HG02610 (cell line): Measurements from ENCODE around the gene HEXIM1.

ENCODE experiments used
- ATAC-seq: cut with Tn5 transposase; IDR thresholded peaks from one replicate; pipeline ENCODE4 v1.9.1; 2021; ENCODE audit warnings: mild to moderate bottlenecking, moderate library complexity; ENCODE audit not compliant: unreplicated experiment

The HEXIM1 gene, protein sequence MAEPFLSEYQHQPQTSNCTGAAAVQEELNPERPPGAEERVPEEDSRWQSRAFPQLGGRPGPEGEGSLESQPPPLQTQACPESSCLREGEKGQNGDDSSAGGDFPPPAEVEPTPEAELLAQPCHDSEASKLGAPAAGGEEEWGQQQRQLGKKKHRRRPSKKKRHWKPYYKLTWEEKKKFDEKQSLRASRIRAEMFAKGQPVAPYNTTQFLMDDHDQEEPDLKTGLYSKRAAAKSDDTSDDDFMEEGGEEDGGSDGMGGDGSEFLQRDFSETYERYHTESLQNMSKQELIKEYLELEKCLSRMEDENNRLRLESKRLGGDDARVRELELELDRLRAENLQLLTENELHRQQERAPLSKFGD

DNA sequence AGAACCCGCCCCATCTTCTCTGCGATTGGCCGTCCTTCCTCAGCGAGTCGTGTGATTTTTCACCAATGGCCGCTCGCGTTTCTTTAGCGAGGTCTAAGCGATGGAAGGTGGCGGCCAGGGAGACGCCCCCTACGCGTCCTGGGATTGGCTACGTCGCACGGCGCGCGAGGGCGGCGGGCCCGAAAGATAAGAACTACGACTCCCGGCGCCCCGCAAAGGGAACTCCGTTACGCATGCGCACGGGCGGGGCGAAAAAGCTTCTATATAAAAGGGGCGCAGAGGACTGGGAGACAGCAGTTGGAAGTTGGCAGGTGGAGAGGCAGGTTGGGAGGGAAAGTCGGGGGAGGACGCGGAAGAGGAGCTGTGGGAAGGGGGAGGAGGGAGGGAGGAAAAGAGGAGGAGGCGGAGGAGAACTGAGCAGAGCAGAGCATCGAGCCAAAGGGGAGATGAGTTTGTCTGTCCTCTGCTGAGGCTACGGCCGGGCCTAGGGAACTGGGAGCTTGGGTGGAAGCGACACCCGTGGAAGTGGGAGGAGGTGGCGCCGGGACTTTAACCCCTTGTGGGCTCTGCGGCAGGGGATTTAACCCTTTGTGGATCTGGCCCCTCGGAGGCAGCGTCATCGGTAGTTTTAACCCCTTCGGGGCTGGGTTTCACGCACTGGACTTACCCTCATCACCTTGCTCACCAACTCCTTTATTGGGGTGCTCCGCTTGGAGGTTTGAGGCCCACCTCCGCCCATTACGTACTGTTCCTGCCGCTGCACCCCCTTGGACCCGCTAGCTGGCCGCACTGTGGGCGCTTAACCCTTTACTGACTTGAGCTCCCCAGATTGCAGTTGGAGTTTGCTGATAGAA, at the start of gene HEXIM1:
Gene HEXIM1 (plus strand): TSS at position 293 of the 854 bp plus-strand sequence. CDS start 716 bp downstream, outside the sequence.
- ATAC-seq, result peak; percentile 72

DNA sequence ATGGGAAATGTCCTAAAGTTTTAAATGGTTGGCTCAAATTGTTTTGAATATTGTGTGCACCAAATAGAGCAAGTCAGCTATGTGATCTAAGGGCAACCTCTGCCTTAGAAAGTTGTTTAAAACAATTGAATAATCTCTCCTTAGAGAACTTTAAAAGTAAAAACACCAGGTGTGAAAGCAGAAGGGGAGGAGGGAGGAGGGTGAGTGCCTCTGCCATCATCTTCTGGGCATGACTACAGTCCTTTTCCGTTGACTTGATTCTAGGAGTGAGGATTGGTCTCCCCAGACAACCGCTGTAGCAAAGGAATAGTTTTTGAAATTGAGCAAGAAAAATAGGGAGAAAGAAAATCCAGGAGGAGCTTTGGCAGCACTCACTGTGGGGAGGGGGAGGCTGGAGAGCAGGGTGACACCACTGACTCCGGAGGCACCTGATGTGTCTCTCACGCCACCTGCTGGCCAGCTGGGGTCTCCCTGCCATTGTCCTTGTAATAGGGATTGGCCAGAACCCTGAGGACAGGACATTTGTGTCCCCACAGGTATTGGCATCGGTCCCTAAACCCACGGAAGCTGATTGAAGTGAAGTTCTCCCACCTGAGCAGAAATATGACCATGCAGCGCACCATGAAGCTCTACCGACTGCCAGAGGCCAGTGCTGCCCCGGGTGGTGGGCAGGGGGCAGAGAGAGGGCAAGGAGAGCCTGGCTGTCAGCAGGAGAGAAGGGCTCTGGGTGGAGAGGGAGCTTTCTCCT, 49.2 kb upstream of the HEXIM1 start:
- no peak for ATAC-seq

DNA sequence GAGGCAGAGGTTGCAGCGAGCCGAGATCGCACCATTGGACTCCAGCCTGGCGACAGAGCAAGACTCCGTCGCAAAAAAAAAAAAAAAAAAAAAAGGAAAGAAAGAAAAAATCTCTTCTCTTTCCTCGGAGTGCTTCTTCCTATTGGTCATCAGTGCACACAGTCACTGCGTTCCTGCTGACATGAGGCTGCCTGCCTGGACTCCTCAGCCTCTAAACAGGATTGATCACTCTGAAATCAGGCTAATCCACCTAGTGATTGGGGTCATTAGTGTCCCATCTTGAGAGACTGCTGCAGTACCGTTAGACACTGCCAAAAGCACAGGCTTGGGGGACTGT, 46.8 kb upstream of the HEXIM1 start:
- ATAC-seq, result no peak

DNA sequence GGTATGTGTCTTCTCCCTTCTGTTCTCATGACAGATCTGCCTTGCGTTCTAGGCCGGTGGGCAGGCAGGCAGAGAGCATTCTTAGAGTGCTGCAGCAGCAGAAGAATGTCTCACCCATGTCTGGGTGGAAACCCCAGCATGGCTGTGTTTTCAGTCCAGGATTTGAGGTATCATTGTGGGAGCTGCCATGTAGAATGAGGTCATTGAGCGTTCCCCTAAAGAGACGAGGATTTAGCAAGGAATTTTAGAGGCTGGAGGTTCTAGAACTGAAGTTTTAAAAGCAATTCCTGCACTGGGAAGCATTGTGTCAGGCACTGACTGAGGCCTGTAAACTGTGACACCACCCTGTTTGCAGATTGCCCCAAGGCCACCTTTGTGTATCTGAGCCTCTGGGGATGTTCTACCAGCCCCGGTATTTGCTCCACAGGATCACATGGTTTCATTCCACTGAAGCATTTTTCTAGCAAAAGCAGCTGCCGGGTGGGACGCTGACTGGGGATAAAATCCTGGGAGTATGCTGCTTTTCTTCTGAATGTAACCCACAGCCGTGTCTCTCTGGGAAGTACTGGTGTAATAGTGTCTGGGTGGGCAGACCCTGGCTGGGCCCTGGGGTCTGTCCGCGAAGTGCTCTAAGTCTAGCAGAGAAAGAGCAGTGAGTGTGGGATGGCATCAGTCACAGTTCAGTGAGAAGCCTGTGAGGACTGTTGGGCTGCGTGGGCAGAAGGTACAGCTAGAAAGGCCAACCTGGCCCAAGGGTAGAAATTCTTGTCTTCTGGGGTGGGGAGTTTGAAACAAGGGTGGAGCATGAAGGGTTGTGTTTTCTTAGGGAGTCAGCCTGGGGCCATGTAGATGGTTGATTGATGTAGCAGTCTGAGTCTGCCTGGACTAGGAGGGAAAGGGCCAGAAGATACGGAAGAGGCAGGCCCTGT, 46.1 kb upstream of the HEXIM1 start:
- no peak for ATAC-seq

DNA sequence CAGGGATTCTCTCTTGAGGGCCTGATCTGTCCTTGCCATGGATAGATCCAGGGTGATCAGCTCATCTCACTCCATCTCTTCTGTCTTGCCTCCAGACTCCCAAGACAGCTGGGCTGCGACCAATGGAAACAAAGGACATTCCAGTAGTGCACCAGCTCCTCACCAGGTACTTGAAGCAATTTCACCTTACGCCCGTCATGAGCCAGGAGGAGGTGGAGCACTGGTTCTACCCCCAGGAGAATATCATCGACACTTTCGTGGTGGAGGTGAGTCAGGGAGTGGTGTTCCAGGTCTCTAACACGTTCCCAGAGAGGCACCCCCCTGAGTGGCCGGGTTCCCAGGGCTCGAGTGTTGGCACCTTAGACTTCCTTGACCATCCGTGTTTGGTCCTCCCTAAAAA, 45.4 kb upstream of the HEXIM1 start:
- ATAC-seq, result no peak

- no peak for ATAC-seq
These were observed 44.9 kb upstream of the HEXIM1 start for GRCh38 chr17:45103269-45103795.

GRCh38 chr17:45104029-45104428, 44.2 kb upstream of the HEXIM1 start:
- no peak for ATAC-seq

DNA sequence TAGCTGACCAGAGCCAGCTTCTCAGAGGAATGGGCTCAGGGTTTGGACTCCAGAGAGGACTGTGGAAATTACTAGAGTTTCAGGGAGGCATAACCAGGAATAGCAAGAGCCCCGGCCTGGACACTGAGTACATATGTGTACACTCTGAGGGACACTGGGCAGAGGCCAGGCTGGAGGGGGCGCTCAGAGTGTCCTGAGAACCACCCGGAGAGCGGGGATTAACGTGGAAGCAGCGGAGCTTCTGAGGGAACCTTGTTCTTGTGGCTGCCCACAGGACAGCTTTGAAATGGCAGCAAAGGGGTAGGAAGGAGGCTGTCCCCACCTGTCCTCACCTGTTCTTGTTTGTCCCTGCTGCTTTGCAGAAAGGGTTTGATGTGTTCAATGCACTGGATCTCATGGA, 43.8 kb upstream of the HEXIM1 start:
- no peak for ATAC-seq

DNA sequence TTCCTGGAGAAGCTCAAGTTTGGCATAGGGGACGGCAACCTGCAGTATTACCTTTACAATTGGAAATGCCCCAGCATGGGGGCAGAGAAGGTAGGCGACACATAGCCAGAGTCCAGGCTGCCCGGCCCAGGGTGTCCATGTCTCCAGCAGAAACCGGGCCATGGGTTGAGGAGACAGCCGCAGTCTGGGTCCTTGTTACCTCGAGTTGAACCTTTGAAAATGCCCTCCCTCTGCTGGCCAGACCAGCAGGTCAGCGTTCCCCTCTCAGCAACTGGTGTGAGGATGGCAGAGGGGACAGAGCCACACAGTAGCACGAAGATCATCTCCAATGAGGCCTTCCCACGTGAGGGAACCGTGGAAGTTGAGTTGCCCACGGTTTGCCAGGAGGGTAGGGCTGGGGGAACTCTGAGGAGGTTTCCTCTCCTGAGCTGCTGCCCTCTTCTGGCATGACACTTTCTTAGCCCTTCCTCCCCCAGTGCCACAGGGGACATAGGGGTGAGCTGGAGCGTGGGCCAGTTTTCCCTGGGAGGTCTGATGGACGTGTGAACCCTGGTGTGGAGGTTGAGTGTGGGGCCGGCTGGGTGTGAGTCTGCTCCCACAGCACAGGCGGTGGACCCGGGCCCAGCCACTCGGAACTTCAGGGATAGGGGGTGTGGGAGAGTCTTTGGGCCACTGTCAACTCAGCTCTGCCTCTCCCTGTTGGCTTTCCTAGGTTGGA, 43.2 kb upstream of the HEXIM1 start:
- ATAC-seq, result no peak

DNA sequence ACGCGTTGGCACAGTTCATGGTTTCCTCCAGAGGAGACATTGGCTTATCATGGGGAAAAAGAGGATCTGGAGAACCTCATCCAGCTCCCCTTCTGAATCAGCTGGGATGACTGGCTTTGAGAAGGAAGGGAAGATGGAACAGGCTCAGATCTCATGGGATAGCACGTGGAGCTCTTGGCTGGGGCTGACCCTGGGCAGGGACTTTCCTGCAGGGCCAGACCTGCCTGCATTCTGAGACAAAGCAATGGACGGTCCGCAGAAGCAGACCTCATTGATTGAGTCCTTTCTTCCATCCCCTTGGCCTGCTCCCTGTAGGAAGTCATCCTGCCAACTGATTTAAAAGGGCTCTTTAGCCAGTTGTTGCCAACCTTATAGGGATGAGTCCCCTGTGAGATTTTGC, 42.2 kb upstream of the HEXIM1 start:
- ATAC-seq, result no peak

DNA sequence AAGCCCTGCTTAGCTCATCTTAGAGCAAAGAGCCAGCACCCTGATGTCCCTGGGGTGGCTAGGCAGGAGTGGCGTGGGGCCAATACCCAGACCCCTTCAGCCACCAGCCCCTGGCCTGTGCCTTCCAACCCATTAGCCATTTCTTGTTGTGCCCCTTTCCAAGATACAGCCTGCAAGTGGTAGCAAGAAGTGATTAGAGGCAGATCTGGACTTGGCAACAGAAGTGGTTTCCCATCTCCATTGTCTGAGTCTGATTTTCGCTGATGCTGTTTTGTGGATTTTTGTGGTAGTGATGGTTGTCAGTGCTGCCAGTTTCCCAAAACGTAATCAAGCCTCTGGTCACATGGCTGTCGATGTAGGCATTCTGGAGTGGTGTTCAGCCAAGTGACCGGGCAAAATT, 41.7 kb upstream of the HEXIM1 start:
- ATAC-seq, result no peak

- no peak for ATAC-seq
These were observed 40.8 kb upstream of the HEXIM1 start for GRCh38 chr17:45107293-45108010.

- no peak for ATAC-seq
These were observed 40.2 kb upstream of the HEXIM1 start for GRCh38 chr17:45108051-45108450.

DNA sequence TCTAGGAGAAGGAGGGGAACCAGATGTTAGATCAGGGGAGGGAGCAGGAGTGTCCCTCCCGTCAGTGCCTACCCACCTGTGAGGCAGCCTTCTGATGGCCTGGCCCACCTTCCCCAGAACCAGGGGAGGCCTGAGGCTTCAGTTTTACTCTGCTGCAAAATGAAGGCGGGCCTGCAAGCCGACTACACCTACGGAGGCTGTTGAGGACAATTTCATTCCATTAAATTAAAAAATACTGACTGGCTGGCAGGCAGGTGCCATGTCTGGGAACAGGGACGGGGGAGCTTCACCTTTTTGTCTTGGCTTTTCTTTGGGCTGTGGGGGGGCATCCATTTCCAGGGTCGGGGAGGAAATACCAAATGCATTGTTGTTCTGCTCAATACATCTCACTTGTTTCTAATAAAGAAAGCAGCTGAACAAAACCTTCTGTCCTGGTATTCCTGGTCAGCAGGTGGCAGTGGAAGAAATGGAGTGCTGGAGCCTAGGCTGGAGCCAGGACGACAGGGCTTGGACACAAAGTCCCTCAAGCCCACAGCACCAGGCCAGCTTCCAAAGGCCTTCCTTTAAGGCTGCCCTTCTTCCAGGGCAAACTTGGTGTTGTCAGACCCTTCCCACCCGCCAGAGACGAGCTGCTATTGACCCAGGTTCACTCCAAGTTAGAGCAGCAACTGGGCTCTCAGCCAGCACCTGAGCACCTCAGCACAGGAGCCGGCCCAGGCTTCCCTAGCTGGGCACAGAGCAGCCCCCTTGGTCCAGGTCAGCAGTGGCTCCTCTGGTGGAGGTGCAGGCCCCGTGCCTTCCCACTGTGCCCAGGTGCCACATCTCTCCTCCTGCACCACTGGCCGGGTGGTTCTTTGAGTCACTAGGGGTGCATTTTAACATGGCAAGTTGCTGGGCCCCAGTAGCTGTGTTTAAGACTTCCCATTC, 39.4 kb upstream of the HEXIM1 start:
- no peak for ATAC-seq

- ATAC-seq, result no peak
These were observed 37.3 kb upstream of the HEXIM1 start for GRCh38 chr17:45110676-45111611.

DNA sequence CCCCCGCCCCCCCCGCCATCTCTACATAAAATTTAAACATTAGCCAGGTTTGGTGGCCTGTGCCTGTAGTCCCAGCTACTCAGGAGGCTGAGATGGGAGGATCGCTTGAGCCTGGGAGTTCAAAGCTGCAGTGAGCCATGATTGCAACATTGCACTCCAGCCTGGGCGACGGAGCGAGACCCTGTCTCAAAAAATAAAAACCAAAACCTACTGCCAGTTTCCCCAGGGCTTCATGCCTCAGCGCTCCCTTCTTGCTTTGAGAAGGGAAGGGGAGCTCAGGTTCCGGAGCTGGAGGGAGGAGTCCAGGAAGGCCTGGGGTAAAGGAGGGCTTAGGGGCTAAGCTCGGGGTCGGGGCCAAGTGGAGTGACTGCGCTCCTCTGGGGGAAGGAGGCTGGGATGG, 36.4 kb upstream of the HEXIM1 start:
- ATAC-seq, result no peak
